Cardiac muscle cell (in vitro differentiated cells and primary cell): ENCODE measurements around the gene EFCAB8. TPM values are rescaled to one million over a fixed set of nuclear protein-coding genes. Genes with fewer than 3 reads are reported as not detected.
"Not testable (repeated sequence)": the region's sequence is repeated elsewhere in the genome, so short reads cannot be mapped to it uniquely, and the experiment has no call there.

ENCODE experiments used
- DNase-seq, 2 donors: peaks; one replicate each; pipeline versions ENCODE4 v3.0.0 to v3.0.0-alpha.2; 2010 to 2017; ENCODE audit warnings: low read depth in 1 of 2, low spot score in 1 of 2
- H3K27ac ChIP-seq: fragments of 200-600 bp; sonication (generic); 2 replicates; pipeline ENCODE4 v1.5.1; 2016
- H3K27me3 ChIP-seq: fragments of 200-600 bp; sonication (generic); 2 replicates; pipeline ENCODE4 v1.6.0; 2016; ENCODE audit warnings: control low read depth
- H3K36me3 ChIP-seq: fragments of 200-600 bp; sonication (generic); 2 replicates; pipeline ENCODE4 v1.5.1; 2016; ENCODE audit warnings: control low read depth
- H3K4me1 ChIP-seq: fragments of 200-600 bp; sonication (generic); 2 replicates; pipeline ENCODE4 v1.8.1; 2017; ENCODE audit warnings: low read depth, mild to moderate bottlenecking, mixed run types
- H3K4me3 ChIP-seq: fragments of 200-600 bp; sonication (generic); 2 replicates; pipeline ENCODE4 v1.5.1; 2016; ENCODE audit warnings: mild to moderate bottlenecking
- H3K9me3 ChIP-seq: fragments of 200-600 bp; sonication (generic); 2 replicates; pipeline ENCODE4 v1.5.1; 2017; ENCODE audit warnings: low read depth, mild to moderate bottlenecking, control low read depth
- CTCF ChIP-seq: IDR thresholded peaks from 2 replicates; pipeline ENCODE4 v1.5.1; 2012; ENCODE audit warnings: low read depth, mild to moderate bottlenecking, low read length
- polyA plus RNA-seq: library from polyadenylated mRNA; unstranded; fragments of >200 nt; fragmentation: Nextera tagmentation; extraction: Ambion mirVana; gene quantifications from 2 replicates; pipeline ENCODE4 v1.2.1, GENCODE V29; 2016
- total RNA-seq: library from RNA; depleted of rRNA; stranded (reverse); fragments of >200 nt; gene quantifications from 2 replicates; pipeline ENCODE4 v1.2.3, GENCODE V29; 2016

EFCAB8 gene
- total and polyA plus RNA-seq, 2 experiments from 2014 or later, result 0.54 TPM; not detected in 1

GRCh38 chr20:32960222-32960518 lies 101.4 kb downstream of the EFCAB8 start:
- Histone ChIP-seq H3K36me3 (no peaks in the 10 kb centered on the region), H3K4me1 (no peaks in the 10 kb centered on the region), H3K9me3 (no peaks in the 10 kb centered on the region), H3K27ac (no peak overlapping the region), H3K27me3 (no peaks in the 10 kb centered on the region), H3K4me3 (no peak overlapping the region)
- no peak for DNase-seq
- no peak for TF ChIP-seq CTCF

- no peak overlapping the region for H3K4me3 ChIP-seq
- H3K36me3 ChIP-seq, result no peaks in the 10 kb centered on the region
- no peak overlapping the region for H3K27ac ChIP-seq
- no peaks in the 10 kb centered on the region for H3K27me3 ChIP-seq
- no peak for TF ChIP-seq CTCF
- H3K9me3 ChIP-seq, result no peaks in the 10 kb centered on the region
- H3K4me1 ChIP-seq, result no peaks in the 10 kb centered on the region
- DNase-seq, result no peak
These were observed 102.4 kb downstream of the EFCAB8 start for GRCh38 chr20:32960849-32961731.

GRCh38 chr20:32962053-32962452 lies 103.3 kb downstream of the EFCAB8 start:
- no peaks in the 10 kb centered on the region for H3K27me3 ChIP-seq
- H3K9me3 ChIP-seq, result no peaks in the 10 kb centered on the region
- no peak for TF ChIP-seq CTCF
- H3K4me3 ChIP-seq, result no peak overlapping the region
- no peak overlapping the region for H3K27ac ChIP-seq
- H3K36me3 ChIP-seq, result no peaks in the 10 kb centered on the region
- DNase-seq, result no peak
- no peaks in the 10 kb centered on the region for H3K4me1 ChIP-seq

GRCh38 chr20:32962646-32963045 lies 103.9 kb downstream of the EFCAB8 start:
- H3K36me3 ChIP-seq, H3K27me3 ChIP-seq, H3K4me1 ChIP-seq, H3K27ac ChIP-seq, H3K9me3 ChIP-seq, DNase-seq, H3K4me3 ChIP-seq: not testable (repeated sequence)

- Histone ChIP-seq H3K27ac (no peak overlapping the region), H3K36me3 (no peaks in the 10 kb centered on the region), H3K9me3 (no peaks in the 10 kb centered on the region), H3K27me3 (no peaks in the 10 kb centered on the region), H3K4me1 (no peaks in the 10 kb centered on the region), H3K4me3 (no peak overlapping the region)
- no peak for TF ChIP-seq CTCF
- no peak for DNase-seq
These were observed 104.5 kb downstream of the EFCAB8 start for GRCh38 chr20:32963176-32963575.

GRCh38 chr20:32964575-32964974 lies 105.9 kb downstream of the EFCAB8 start:
- H3K27me3 ChIP-seq, result no peaks in the 10 kb centered on the region
- no peaks in the 10 kb centered on the region for H3K4me1 ChIP-seq
- DNase-seq, result no peak
- H3K27ac ChIP-seq, result no peak overlapping the region
- no peaks in the 10 kb centered on the region for H3K9me3 ChIP-seq
- H3K4me3 ChIP-seq, result no peak overlapping the region
- H3K36me3 ChIP-seq, result no peaks in the 10 kb centered on the region
- TF ChIP-seq CTCF, result no peak
